ENCODE measurements around the gene GPR75.

Gene GPR75

DNA sequence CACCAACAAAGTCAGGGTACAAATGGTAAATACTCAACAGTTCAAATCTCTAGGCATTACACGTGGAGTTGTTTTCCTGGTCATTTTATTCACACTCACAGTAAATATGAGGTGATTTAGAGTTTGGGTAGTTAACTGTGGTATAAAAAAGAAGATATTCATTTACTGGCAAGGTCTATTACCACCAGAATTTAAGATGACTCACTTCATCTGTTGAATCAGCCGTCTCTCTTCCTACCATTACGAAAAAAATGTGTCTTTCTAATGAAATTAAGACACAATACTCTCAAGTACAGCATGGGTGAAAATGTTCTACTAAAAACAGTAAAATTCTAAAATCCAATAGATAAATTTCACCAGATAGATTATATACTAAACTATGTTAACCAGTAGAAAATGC, 21.0 kb upstream of the GPR75 start:
- Histone ChIP-seq H3K36me3 (ENCODE audit: control insufficient read depth, insufficient read depth, low read length) (peaks cover 22% of the 10 kb centered on the region), H3K9me3 (ENCODE audit: control insufficient read depth, low read length) (no peaks in the 10 kb centered on the region), H3K4me3 (ENCODE audit: insufficient read depth, low read depth, low read length, poor library complexity, severe bottlenecking) (no peak overlapping the region), H3K4me1 (ENCODE audit: control insufficient read depth, insufficient read depth, low read length, poor library complexity, severe bottlenecking) (no peaks in the 10 kb centered on the region), H3K27me3 (replicated peaks; ENCODE audit: control insufficient read depth, insufficient read depth, low read length, poor library complexity, severe bottlenecking) (no peaks in the 10 kb centered on the region), H3K27ac (ENCODE audit: insufficient read depth, low read length, poor library complexity, severe bottlenecking) (no peak overlapping the region)
- no peak for DNase-seq

DNA sequence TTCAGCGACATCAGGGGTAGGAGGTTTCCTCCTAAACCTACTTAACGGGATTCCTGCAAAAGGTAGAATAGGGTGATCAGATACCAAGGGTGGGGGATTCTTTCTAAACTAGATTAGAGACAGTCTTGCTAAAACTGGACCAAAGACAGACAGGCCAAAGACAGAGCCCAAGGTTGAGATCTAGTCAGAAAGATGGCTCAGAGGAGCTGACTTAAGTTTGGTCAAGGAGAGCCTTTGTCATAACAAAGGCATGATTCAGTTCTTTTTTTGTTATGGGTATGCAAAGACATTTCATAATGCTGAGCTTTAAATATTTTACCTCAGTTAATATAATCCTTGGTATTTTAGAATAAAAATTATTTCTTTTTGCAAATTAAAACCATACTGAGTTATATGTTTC, 17.8 kb upstream of the GPR75 start:
- peaks cover 31% of the 10 kb centered on the region for H3K36me3 ChIP-seq (ENCODE audit: control insufficient read depth, insufficient read depth, low read length)
- H3K4me1 ChIP-seq (ENCODE audit: control insufficient read depth, insufficient read depth, low read length, poor library complexity, severe bottlenecking) = no peaks in the 10 kb centered on the region
- no peak overlapping the region for H3K4me3 ChIP-seq (ENCODE audit: insufficient read depth, low read depth, low read length, poor library complexity, severe bottlenecking)
- no peak overlapping the region for H3K27ac ChIP-seq (ENCODE audit: insufficient read depth, low read length, poor library complexity, severe bottlenecking)
- H3K9me3 ChIP-seq (ENCODE audit: control insufficient read depth, low read length) = no peaks in the 10 kb centered on the region
- no peak for DNase-seq
- H3K27me3 ChIP-seq (replicated peaks; ENCODE audit: control insufficient read depth, insufficient read depth, low read length, poor library complexity, severe bottlenecking) = no peaks in the 10 kb centered on the region

DNA sequence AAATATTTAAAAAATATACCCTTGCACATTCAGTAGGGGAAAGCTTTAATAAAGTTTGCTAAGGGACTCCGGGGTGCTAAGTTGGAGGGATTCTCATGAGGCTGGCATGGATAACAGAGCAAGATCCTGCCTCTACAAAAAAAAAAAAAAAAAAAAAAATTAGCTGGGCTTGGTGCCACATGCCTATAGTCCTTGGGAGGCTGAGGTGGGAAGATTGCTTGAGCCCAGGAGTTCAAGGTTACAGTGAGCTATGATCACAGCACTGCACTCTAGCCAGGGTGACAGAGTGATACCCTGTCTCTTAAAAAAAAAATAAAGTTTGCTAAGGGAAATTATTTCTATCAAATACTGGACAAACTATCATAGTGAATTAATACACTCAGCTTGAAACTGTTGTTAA, 17.3 kb upstream of the GPR75 start:
- no peak overlapping the region for H3K4me3 ChIP-seq (ENCODE audit: insufficient read depth, low read depth, low read length, poor library complexity, severe bottlenecking)
- no peaks in the 10 kb centered on the region for H3K27me3 ChIP-seq (replicated peaks; ENCODE audit: control insufficient read depth, insufficient read depth, low read length, poor library complexity, severe bottlenecking)
- H3K9me3 ChIP-seq (ENCODE audit: control insufficient read depth, low read length) = no peaks in the 10 kb centered on the region
- peaks cover 30% of the 10 kb centered on the region for H3K36me3 ChIP-seq (ENCODE audit: control insufficient read depth, insufficient read depth, low read length)
- no peak for DNase-seq
- H3K27ac ChIP-seq (ENCODE audit: insufficient read depth, low read length, poor library complexity, severe bottlenecking) = no peak overlapping the region
- no peaks in the 10 kb centered on the region for H3K4me1 ChIP-seq (ENCODE audit: control insufficient read depth, insufficient read depth, low read length, poor library complexity, severe bottlenecking)

DNA sequence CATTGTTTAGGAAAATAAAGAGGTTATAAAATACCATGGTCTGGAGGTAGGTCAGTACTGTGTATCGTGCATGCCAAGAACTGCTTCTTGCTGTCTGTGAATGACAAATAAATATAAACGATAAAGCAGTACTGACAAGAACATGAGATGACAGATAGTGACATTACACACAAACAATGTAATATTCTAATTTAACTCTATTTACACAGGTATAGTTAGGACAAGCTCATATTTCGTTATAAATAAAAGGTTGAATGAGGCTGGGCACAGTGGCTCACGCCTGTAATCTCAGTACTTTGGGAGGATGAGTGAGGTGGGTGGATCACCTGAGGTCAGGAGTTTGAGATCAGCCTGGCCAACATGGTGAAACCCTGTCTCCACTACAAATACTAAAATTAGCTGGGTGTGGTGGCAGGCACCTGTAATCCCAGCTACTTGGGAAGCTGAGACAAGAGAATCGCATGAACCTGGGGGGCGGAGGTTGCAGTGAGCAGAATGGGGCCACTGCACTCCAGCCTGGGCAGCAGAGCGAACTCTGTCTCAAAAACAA, 14.7 kb upstream of the GPR75 start:
- no peaks in the 10 kb centered on the region for H3K4me1 ChIP-seq (ENCODE audit: control insufficient read depth, insufficient read depth, low read length, poor library complexity, severe bottlenecking)
- H3K27ac ChIP-seq (ENCODE audit: insufficient read depth, low read length, poor library complexity, severe bottlenecking) = no peak overlapping the region
- no peak overlapping the region for H3K4me3 ChIP-seq (ENCODE audit: insufficient read depth, low read depth, low read length, poor library complexity, severe bottlenecking)
- H3K36me3 ChIP-seq (ENCODE audit: control insufficient read depth, insufficient read depth, low read length) = peaks cover 36% of the 10 kb centered on the region
- H3K9me3 ChIP-seq (ENCODE audit: control insufficient read depth, low read length) = no peaks in the 10 kb centered on the region
- H3K27me3 ChIP-seq (replicated peaks; ENCODE audit: control insufficient read depth, insufficient read depth, low read length, poor library complexity, severe bottlenecking) = no peaks in the 10 kb centered on the region
- DNase-seq = no peak

DNA sequence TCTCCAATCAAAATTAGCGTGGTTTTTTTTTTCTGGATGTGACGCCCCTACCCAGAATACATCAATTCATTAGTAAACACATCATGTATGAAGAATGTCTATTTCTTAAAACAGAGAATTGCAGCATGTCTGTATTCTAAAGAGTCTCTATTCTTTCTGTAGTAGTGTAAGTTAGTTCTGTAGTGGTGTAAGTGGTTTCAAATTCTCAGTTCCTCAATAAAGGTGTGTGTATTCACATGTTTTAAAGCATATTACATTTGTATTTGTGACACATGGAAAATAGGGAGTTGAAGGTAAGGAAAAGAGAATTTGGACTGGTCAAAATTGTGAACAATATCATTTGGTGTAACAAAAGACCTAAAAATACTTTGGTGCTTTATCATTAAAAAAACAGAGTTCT, 8.0 kb upstream of the GPR75 start:
- Histone ChIP-seq H3K4me3 (ENCODE audit: insufficient read depth, low read depth, low read length, poor library complexity, severe bottlenecking) (no peak overlapping the region), H3K36me3 (ENCODE audit: control insufficient read depth, insufficient read depth, low read length) (peaks cover 51% of the 10 kb centered on the region), H3K27me3 (replicated peaks; ENCODE audit: control insufficient read depth, insufficient read depth, low read length, poor library complexity, severe bottlenecking) (no peaks in the 10 kb centered on the region), H3K9me3 (ENCODE audit: control insufficient read depth, low read length) (no peaks in the 10 kb centered on the region), H3K4me1 (ENCODE audit: control insufficient read depth, insufficient read depth, low read length, poor library complexity, severe bottlenecking) (no peaks in the 10 kb centered on the region), H3K27ac (ENCODE audit: insufficient read depth, low read length, poor library complexity, severe bottlenecking) (no peak overlapping the region)
- no peak for DNase-seq

DNA sequence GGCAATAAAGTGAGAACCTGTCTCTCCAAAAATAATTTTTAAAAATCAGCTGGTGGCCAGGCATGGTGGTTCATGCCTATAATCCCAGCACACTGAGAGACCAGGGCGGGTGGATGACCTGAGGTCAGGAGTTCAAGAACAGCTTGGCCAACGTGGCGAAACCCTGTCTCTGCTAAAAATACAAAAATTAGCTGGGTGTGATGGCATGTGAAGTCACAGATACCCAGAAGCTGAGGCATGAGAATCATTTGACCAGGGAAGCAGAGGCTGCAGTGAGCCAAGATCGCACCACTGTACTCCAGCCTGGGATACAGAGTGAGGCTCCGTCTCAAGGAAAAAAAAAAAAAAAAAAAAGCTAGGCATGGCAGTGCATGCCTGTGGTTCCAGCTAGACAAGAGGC, 7.4 kb upstream of the GPR75 start:
- Histone ChIP-seq H3K4me1 (ENCODE audit: control insufficient read depth, insufficient read depth, low read length, poor library complexity, severe bottlenecking) (no peaks in the 10 kb centered on the region), H3K4me3 (ENCODE audit: insufficient read depth, low read depth, low read length, poor library complexity, severe bottlenecking) (no peak overlapping the region), H3K36me3 (ENCODE audit: control insufficient read depth, insufficient read depth, low read length) (peaks cover 48% of the 10 kb centered on the region), H3K27ac (ENCODE audit: insufficient read depth, low read length, poor library complexity, severe bottlenecking) (no peak overlapping the region), H3K27me3 (replicated peaks; ENCODE audit: control insufficient read depth, insufficient read depth, low read length, poor library complexity, severe bottlenecking) (no peaks in the 10 kb centered on the region), H3K9me3 (ENCODE audit: control insufficient read depth, low read length) (no peaks in the 10 kb centered on the region)
- DNase-seq = no peak

DNA sequence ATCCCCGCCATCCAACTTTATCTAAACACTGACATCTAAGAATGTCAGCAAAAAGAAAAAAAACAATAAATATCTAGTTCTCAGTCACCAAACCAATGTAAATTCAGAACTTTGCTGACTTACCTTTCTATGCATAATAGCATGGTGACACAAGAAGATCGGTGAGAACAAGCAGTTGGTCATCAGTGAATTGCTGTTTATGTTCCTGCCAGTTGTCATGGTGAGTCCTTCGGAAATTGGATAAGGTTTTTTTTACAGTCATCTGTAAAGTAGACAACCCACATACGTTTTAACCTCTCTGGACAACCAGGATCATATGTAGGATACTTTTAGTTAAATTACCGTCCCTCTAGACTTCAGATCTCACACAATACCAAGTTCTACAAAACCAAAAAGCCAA, 6.2 kb upstream of the GPR75 start:
- no peak for DNase-seq
- no peaks in the 10 kb centered on the region for H3K27me3 ChIP-seq (replicated peaks; ENCODE audit: control insufficient read depth, insufficient read depth, low read length, poor library complexity, severe bottlenecking)
- no peak overlapping the region for H3K4me3 ChIP-seq (ENCODE audit: insufficient read depth, low read depth, low read length, poor library complexity, severe bottlenecking)
- peaks cover 46% of the 10 kb centered on the region for H3K36me3 ChIP-seq (ENCODE audit: control insufficient read depth, insufficient read depth, low read length)
- no peak overlapping the region for H3K27ac ChIP-seq (ENCODE audit: insufficient read depth, low read length, poor library complexity, severe bottlenecking)
- no peaks in the 10 kb centered on the region for H3K9me3 ChIP-seq (ENCODE audit: control insufficient read depth, low read length)
- H3K4me1 ChIP-seq (ENCODE audit: control insufficient read depth, insufficient read depth, low read length, poor library complexity, severe bottlenecking) = no peaks in the 10 kb centered on the region

DNA sequence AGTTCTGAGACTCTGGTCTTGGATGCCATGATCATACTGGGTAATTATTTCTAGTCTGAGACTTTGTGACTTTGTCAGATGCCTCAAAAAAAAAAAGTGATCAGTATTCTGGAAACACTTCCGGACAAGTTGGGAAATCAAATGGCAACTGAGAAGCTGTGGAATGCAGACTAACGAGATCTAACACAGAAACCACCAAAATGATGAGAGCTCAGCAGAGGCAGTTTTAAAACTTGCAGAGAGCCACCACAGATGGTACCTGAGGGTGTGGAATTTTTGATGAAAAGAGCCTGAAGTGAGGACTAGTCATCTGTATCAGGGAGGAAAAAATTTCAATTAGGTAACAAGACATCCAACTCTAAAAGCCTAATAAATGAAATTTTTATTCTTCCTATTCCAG, 5.5 kb upstream of the GPR75 start:
- Histone ChIP-seq H3K9me3 (ENCODE audit: control insufficient read depth, low read length) (no peaks in the 10 kb centered on the region), H3K4me3 (ENCODE audit: insufficient read depth, low read depth, low read length, poor library complexity, severe bottlenecking) (no peak overlapping the region), H3K36me3 (ENCODE audit: control insufficient read depth, insufficient read depth, low read length) (peaks cover 46% of the 10 kb centered on the region), H3K27ac (ENCODE audit: insufficient read depth, low read length, poor library complexity, severe bottlenecking) (no peak overlapping the region), H3K4me1 (ENCODE audit: control insufficient read depth, insufficient read depth, low read length, poor library complexity, severe bottlenecking) (no peaks in the 10 kb centered on the region), H3K27me3 (replicated peaks; ENCODE audit: control insufficient read depth, insufficient read depth, low read length, poor library complexity, severe bottlenecking) (no peaks in the 10 kb centered on the region)
- no peak for DNase-seq

DNA sequence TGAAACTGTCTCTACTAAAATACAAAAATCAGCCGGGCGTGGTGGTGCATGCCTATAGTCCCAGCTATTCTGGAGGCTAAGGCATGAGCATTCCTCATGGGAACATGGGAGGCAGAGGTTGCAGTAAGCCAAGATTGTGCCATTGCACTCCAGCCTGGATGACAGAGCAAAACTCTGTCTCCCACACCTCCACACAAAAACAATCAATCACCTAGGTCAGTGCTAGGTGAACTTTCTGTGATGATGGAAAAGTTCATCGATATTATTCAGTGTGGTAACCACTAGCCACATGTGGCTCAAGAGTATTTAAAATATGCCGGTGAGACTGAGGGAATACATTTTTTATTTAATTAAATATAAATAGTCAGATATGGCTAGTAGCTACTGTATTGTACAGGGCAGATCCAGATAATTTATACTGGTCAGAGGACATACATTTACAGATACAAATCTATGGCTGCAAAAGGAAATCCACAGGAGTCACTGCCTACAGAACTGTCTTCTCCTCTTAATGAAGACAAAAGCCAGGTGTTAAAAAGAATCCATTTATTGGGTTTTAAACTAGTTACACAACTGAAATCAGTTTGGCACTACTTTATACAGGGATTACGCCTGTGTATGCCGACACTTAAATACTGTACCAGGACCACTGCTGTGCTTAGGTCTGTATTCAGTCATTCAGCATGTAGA, 3.9 kb upstream of the GPR75 start:
- no peaks in the 10 kb centered on the region for H3K4me1 ChIP-seq (ENCODE audit: control insufficient read depth, insufficient read depth, low read length, poor library complexity, severe bottlenecking)
- no peaks in the 10 kb centered on the region for H3K9me3 ChIP-seq (ENCODE audit: control insufficient read depth, low read length)
- H3K27ac ChIP-seq (ENCODE audit: insufficient read depth, low read length, poor library complexity, severe bottlenecking) = no peak overlapping the region
- no peaks in the 10 kb centered on the region for H3K27me3 ChIP-seq (replicated peaks; ENCODE audit: control insufficient read depth, insufficient read depth, low read length, poor library complexity, severe bottlenecking)
- peaks cover 36% of the 10 kb centered on the region for H3K36me3 ChIP-seq (ENCODE audit: control insufficient read depth, insufficient read depth, low read length)
- no peak overlapping the region for H3K4me3 ChIP-seq (ENCODE audit: insufficient read depth, low read depth, low read length, poor library complexity, severe bottlenecking)
- no peak for DNase-seq

DNA sequence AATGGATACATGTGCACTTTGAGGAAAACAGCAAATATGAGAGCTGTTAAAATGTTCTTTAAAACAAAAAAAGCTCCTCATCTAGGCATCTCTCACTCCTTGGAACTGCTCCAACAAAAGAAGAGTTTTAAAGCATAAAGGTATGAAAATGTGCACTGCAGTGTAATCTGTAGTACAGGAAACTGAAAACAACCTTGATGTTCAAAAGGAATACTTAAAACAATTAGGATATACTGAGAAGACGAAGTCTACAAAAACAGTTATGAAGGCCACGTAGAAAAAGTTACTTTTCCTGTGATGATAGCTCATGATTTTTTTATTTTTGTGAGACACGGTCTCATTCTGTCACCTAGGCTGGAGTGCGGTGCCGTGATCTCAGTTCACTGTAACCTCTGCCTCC, 2.1 kb upstream of the GPR75 start:
- Histone ChIP-seq H3K27ac (ENCODE audit: insufficient read depth, low read length, poor library complexity, severe bottlenecking) (no peak overlapping the region), H3K36me3 (ENCODE audit: control insufficient read depth, insufficient read depth, low read length) (peaks cover 27% of the 10 kb centered on the region)

More for the DNA sequence above, 2.1 kb upstream of the GPR75 start:
- Histone ChIP-seq H3K4me3 (ENCODE audit: insufficient read depth, low read depth, low read length, poor library complexity, severe bottlenecking) (no peak overlapping the region), H3K4me1 (ENCODE audit: control insufficient read depth, insufficient read depth, low read length, poor library complexity, severe bottlenecking) (no peaks in the 10 kb centered on the region), H3K27me3 (replicated peaks; ENCODE audit: control insufficient read depth, insufficient read depth, low read length, poor library complexity, severe bottlenecking) (no peaks in the 10 kb centered on the region), H3K9me3 (ENCODE audit: control insufficient read depth, low read length) (no peaks in the 10 kb centered on the region)
- no peak for DNase-seq

Measured in effector memory CD4-positive, alpha-beta T cell (primary cell).